Neural cell (in vitro differentiated cells): ENCODE data around the gene SEC14L3. TPM values are rescaled to one million over a fixed set of nuclear protein-coding genes. Genes with fewer than 3 reads are reported as not detected.

Source experiments
- H2AFZ ChIP-seq: fragments of 200-600, 300-800 bp; sonication (generic), shearing (Covaris generic); 2 replicates; pipeline ENCODE4 v1.6.0; 2014; ENCODE audit warnings: low read depth, mild to moderate bottlenecking, antibody characterized with exemption, low read length, moderate library complexity
- H3F3A ChIP-seq: fragments of 200-600 bp; shearing (Covaris generic); 2 replicates; pipeline ENCODE4 v1.6.1; 2016; ENCODE audit warnings: mild to moderate bottlenecking, moderate library complexity, mixed read lengths, antibody characterized with exemption, low read length; ENCODE audit not compliant: insufficient read depth, poor library complexity, severe bottlenecking
- H3K27ac ChIP-seq: fragments of 200-600, 300-800 bp; sonication (generic), shearing (Covaris generic); 2 replicates; pipeline ENCODE4 v1.5.1; 2014; ENCODE audit warnings: mild to moderate bottlenecking, low read length, moderate library complexity
- H3K27me3 ChIP-seq: fragments of 300-800, 200-600 bp; sonication (generic), shearing (Covaris generic); 2 replicates; pipeline ENCODE4 v1.6.0; 2014; ENCODE audit warnings: mild to moderate bottlenecking, low read depth, low read length, moderate library complexity; ENCODE audit not compliant: insufficient read depth
- H3K36me3 ChIP-seq: fragments of 300-800, 200-600 bp; sonication (generic), shearing (Covaris generic); 2 replicates; pipeline ENCODE4 v1.5.1; 2014; ENCODE audit warnings: mild to moderate bottlenecking, antibody characterized with exemption, low read length, moderate library complexity; ENCODE audit not compliant: insufficient read depth
- H3K4me2 ChIP-seq: fragments of 300-800, 200-600 bp; sonication (generic), shearing (Covaris generic); 2 replicates; pipeline ENCODE4 v1.6.0; 2014; ENCODE audit warnings: mild to moderate bottlenecking, low read length
- H3K4me3 ChIP-seq: fragments of 300-800, 200-600 bp; sonication (generic), shearing (Covaris generic); 2 replicates; pipeline ENCODE4 v1.5.1; 2014; ENCODE audit warnings: mild to moderate bottlenecking, low read length, moderate library complexity
- H3K79me2 ChIP-seq: fragments of 200-600 bp; shearing (Covaris generic); replicated peaks from 2 replicates; pipeline ENCODE4 v1.6.0; 2014; ENCODE audit warnings: mild to moderate bottlenecking, low read length, moderate library complexity; ENCODE audit not compliant: insufficient read depth
- H3K9ac ChIP-seq: fragments of 300-800, 200-600 bp; sonication (generic), shearing (Covaris generic); 2 replicates; pipeline ENCODE4 v1.6.1; 2016; ENCODE audit warnings: mild to moderate bottlenecking, low read length, mixed read lengths
- H3K9me2 ChIP-seq: fragments of 200-600 bp; shearing (Covaris generic); 2 replicates; pipeline ENCODE4 v1.6.1; 2016; ENCODE audit warnings: mild to moderate bottlenecking, low read length, mixed read lengths; ENCODE audit not compliant: insufficient read depth
- H3K9me3 ChIP-seq: fragments of 200-600, 300-800 bp; sonication (generic), shearing (Covaris generic); 2 replicates; pipeline ENCODE4 v1.6.1; 2016; ENCODE audit warnings: mild to moderate bottlenecking, mixed run types, low read length, moderate library complexity, mixed read lengths
- H4K20me1 ChIP-seq: fragments of 200-600 bp; shearing (Covaris generic); 2 replicates; pipeline ENCODE4 v1.6.1; 2016; ENCODE audit warnings: mild to moderate bottlenecking, mixed run types; ENCODE audit not compliant: insufficient read depth
- EP300 ChIP-seq: fragments of 450-650 bp; conservative IDR thresholded peaks from 2 replicates; pipeline ENCODE4 v1.6.1; 2014; ENCODE audit warnings: antibody characterized with exemption, mild to moderate bottlenecking, moderate library complexity; ENCODE audit not compliant: poor library complexity, severe bottlenecking
- EZH2 ChIP-seq: fragments of 200-600, 300-800 bp; shearing (Covaris generic), sonication (generic); IDR thresholded peaks from 2 replicates; pipeline ENCODE4 v1.6.1; 2014; ENCODE audit warnings: antibody characterized with exemption, low read length, borderline replicate concordance, mild to moderate bottlenecking; ENCODE audit not compliant: insufficient read depth, poor library complexity, severe bottlenecking
- MXI1 ChIP-seq: fragments of 450-650 bp; conservative IDR thresholded peaks from 2 replicates; pipeline ENCODE4 v1.6.1; 2014; ENCODE audit warnings: antibody characterized with exemption, mild to moderate bottlenecking; ENCODE audit not compliant: poor library complexity, severe bottlenecking
- POLR2AphosphoS5 ChIP-seq: IDR thresholded peaks from 2 replicates; pipeline ENCODE4 v1.6.1; 2012
- RAD21 ChIP-seq: fragments of 450-650 bp; conservative IDR thresholded peaks from 2 replicates; pipeline ENCODE4 v1.6.1; 2014; ENCODE audit warnings: antibody characterized with exemption, mild to moderate bottlenecking, moderate library complexity
- SMC3 ChIP-seq: fragments of 450-650 bp; conservative IDR thresholded peaks from 2 replicates; pipeline ENCODE4 v1.6.1; 2014; ENCODE audit warnings: antibody characterized with exemption, mild to moderate bottlenecking, moderate library complexity; ENCODE audit not compliant: poor library complexity
- TAF1 ChIP-seq: IDR thresholded peaks from 2 replicates; pipeline ENCODE4 v1.6.1; 2012; ENCODE audit warnings: low read depth
- polyA plus RNA-seq: library from polyadenylated mRNA; depleted of rRNA; stranded (reverse); fragments of >200 nt; gene quantifications from 2 replicates; pipeline ENCODE4 v1.2.3, GENCODE V29; 2014
- TF ChIP-seq, protein P1 (sequence below): IDR thresholded peaks from 2 replicates; pipeline ENCODE4 v1.6.1; 2012; ENCODE audit warnings: borderline replicate concordance
- TF ChIP-seq, protein P2 (sequence below): fragments of 450-650 bp; IDR thresholded peaks from 2 replicates; pipeline ENCODE4 v1.5.1; 2014; ENCODE audit warnings: antibody characterized with exemption, mild to moderate bottlenecking, moderate library complexity; ENCODE audit not compliant: poor library complexity, severe bottlenecking

SEC14L3 gene
- polyA plus RNA-seq, 1 donor from 2014 or later, result not detected

DNA sequence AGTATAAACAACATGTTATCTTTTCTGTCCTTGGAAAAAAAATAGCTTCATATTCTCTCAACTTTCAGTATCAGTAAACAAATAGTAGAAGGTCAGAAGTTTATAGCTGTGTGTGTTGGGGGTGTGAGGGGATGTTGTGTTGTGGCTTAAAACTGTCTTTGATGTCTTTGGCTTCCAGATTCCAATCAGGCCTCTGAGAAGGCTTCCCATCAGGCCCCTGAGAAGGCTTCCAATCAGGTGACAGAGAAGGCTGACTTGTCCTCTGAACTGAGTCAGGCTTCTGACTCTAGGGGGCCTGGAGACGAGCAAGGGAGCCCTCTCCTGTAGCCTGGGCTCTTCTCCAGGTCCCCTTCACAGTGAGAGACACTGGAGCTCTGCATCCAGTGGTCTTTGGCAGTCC is 37.0 kb downstream of the SEC14L3 start:
- Histone ChIP-seq H4K20me1 (no peaks in the 10 kb centered on the region), H3K36me3 (no peaks in the 10 kb centered on the region), H2AFZ (no peak overlapping the region), H3K27ac (no peak overlapping the region), H3K79me2 (no peaks in the 10 kb centered on the region), H3K9me2 (no peaks in the 10 kb centered on the region), H3F3A (no peaks in the 10 kb centered on the region), H3K27me3 (no peaks in the 10 kb centered on the region), H3K4me2 (no peak overlapping the region), H3K9ac (no peak overlapping the region), H3K4me3 (no peak overlapping the region), H3K9me3 (no peaks in the 10 kb centered on the region)
- TF ChIP-seq EZH2, result no peak
- no peak for TF ChIP-seq SMC3
- TF ChIP-seq, protein P1, sequence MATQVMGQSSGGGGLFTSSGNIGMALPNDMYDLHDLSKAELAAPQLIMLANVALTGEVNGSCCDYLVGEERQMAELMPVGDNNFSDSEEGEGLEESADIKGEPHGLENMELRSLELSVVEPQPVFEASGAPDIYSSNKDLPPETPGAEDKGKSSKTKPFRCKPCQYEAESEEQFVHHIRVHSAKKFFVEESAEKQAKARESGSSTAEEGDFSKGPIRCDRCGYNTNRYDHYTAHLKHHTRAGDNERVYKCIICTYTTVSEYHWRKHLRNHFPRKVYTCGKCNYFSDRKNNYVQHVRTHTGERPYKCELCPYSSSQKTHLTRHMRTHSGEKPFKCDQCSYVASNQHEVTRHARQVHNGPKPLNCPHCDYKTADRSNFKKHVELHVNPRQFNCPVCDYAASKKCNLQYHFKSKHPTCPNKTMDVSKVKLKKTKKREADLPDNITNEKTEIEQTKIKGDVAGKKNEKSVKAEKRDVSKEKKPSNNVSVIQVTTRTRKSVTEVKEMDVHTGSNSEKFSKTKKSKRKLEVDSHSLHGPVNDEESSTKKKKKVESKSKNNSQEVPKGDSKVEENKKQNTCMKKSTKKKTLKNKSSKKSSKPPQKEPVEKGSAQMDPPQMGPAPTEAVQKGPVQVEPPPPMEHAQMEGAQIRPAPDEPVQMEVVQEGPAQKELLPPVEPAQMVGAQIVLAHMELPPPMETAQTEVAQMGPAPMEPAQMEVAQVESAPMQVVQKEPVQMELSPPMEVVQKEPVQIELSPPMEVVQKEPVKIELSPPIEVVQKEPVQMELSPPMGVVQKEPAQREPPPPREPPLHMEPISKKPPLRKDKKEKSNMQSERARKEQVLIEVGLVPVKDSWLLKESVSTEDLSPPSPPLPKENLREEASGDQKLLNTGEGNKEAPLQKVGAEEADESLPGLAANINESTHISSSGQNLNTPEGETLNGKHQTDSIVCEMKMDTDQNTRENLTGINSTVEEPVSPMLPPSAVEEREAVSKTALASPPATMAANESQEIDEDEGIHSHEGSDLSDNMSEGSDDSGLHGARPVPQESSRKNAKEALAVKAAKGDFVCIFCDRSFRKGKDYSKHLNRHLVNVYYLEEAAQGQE, result no peak
- TF ChIP-seq TAF1, result no peak
- TF ChIP-seq, protein P2, sequence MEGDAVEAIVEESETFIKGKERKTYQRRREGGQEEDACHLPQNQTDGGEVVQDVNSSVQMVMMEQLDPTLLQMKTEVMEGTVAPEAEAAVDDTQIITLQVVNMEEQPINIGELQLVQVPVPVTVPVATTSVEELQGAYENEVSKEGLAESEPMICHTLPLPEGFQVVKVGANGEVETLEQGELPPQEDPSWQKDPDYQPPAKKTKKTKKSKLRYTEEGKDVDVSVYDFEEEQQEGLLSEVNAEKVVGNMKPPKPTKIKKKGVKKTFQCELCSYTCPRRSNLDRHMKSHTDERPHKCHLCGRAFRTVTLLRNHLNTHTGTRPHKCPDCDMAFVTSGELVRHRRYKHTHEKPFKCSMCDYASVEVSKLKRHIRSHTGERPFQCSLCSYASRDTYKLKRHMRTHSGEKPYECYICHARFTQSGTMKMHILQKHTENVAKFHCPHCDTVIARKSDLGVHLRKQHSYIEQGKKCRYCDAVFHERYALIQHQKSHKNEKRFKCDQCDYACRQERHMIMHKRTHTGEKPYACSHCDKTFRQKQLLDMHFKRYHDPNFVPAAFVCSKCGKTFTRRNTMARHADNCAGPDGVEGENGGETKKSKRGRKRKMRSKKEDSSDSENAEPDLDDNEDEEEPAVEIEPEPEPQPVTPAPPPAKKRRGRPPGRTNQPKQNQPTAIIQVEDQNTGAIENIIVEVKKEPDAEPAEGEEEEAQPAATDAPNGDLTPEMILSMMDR, result no peak
- TF ChIP-seq RAD21, result no peak
- no peak for TF ChIP-seq POLR2AphosphoS5
- TF ChIP-seq EP300, result no peak
- no peak for TF ChIP-seq MXI1

DNA sequence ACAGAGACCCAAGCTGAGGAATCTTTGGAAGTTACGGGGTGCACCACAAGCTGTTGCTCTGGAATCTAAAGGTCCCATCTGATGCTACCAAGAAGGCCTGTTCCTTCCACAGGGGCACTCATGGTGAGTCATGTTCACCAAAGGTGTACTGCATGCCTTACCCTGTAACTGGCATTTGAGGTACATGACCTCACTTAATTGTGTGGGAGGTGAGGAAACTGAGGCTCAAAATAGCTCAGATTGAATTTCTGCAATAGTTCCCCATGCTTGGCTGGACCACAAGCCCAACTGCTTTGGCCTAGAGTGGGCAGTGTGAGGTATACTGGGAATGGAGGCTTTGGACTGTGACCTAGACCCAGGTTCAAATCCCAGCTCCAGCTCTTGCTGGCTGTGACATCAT is 38.0 kb downstream of the SEC14L3 start:
- H3K4me2 ChIP-seq, result no peak overlapping the region
- H3K9ac ChIP-seq, result no peak overlapping the region
- H3K9me2 ChIP-seq, result no peaks in the 10 kb centered on the region
- H2AFZ ChIP-seq, result no peak overlapping the region
- no peak overlapping the region for H3K27ac ChIP-seq
- H3K9me3 ChIP-seq, result no peaks in the 10 kb centered on the region
- H4K20me1 ChIP-seq, result no peaks in the 10 kb centered on the region
- H3K27me3 ChIP-seq, result no peaks in the 10 kb centered on the region
- no peak overlapping the region for H3K4me3 ChIP-seq
- no peak for TF ChIP-seq EP300
- TF ChIP-seq, protein P1, result no peak
- TF ChIP-seq EZH2, result no peak
- TF ChIP-seq, protein P2, result no peak
- TF ChIP-seq TAF1, result no peak
- no peak for TF ChIP-seq SMC3
- TF ChIP-seq POLR2AphosphoS5, result no peak
- TF ChIP-seq MXI1, result no peak
- no peak for TF ChIP-seq RAD21
- H3F3A ChIP-seq, result no peaks in the 10 kb centered on the region
- no peaks in the 10 kb centered on the region for H3K79me2 ChIP-seq
- no peaks in the 10 kb centered on the region for H3K36me3 ChIP-seq
